Astrocyte (in vitro differentiated cells and primary cell): ENCODE data around the gene ALPI.

ENCODE experiments used
- EZH2 ChIP-seq: IDR thresholded peaks from 2 replicates; pipeline ENCODE4 v1.6.1; 2012; ENCODE audit warnings: mild to moderate bottlenecking, low read length, inconsistent platforms; ENCODE audit not compliant: insufficient read depth
- TF ChIP-seq, protein P1 (sequence below): IDR thresholded peaks from 2 replicates; pipeline ENCODE4 v1.5.1; 2011; ENCODE audit warnings: low read depth, mild to moderate bottlenecking, inconsistent platforms, low read length, moderate library complexity; ENCODE audit not compliant: insufficient read depth

DNA sequence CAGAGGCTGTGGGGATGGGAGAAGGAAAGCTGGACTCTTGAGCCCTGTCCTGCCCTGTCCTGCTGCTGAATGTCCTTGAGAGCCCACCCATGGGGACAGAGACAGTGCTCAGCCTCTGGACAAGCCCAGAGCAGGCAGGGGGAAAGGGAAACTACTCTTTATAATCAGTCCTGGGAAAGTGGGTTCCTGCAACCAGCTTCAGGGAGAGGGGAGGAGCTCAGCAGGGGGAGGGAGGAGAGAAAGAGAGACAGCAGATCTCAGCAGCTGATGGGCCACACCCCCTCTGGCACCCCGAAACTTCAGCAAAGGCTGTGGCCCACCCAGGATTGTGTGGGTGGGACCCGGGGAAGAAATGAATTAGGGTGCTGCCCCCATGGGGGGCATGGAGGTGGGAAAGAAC is 20.1 kb downstream of the ALPI start:
- TF ChIP-seq EZH2, result no peak
- TF ChIP-seq, protein P1, sequence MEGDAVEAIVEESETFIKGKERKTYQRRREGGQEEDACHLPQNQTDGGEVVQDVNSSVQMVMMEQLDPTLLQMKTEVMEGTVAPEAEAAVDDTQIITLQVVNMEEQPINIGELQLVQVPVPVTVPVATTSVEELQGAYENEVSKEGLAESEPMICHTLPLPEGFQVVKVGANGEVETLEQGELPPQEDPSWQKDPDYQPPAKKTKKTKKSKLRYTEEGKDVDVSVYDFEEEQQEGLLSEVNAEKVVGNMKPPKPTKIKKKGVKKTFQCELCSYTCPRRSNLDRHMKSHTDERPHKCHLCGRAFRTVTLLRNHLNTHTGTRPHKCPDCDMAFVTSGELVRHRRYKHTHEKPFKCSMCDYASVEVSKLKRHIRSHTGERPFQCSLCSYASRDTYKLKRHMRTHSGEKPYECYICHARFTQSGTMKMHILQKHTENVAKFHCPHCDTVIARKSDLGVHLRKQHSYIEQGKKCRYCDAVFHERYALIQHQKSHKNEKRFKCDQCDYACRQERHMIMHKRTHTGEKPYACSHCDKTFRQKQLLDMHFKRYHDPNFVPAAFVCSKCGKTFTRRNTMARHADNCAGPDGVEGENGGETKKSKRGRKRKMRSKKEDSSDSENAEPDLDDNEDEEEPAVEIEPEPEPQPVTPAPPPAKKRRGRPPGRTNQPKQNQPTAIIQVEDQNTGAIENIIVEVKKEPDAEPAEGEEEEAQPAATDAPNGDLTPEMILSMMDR, result no peak
